HTERT RPE-1 (cell line): ENCODE data around the gene PNPLA7.
"Not testable (repeated sequence)": the region's sequence is repeated elsewhere in the genome, so short reads cannot be mapped to it uniquely, and the experiment has no call there.

Experiments
- in situ Hi-C: fragments of 300-500 bp; cut with MboI; formaldehyde crosslinking; loops from 4 replicates; pipeline ENCODE4 v1.14.3; 2020; ENCODE audit warnings: low sequenced_read_pairs

PNPLA7 gene

GRCh38 chr9:137516144-137516917, 33.9 kb downstream of the PNPLA7 start:
- in situ Hi-C loops, result no loop called here

- in situ Hi-C loops, result no loop called here
These were observed 34.9 kb downstream of the PNPLA7 start for GRCh38 chr9:137515338-137515724.

- in situ Hi-C loops, result no loop called here
These were observed 35.4 kb downstream of the PNPLA7 start for GRCh38 chr9:137514691-137515337.

GRCh38 chr9:137513801-137514570, 36.2 kb downstream of the PNPLA7 start:
- in situ Hi-C loops, result not testable (repeated sequence)

GRCh38 chr9:137513136-137513535, 37.1 kb downstream of the PNPLA7 start:
- in situ Hi-C loops, result not testable (repeated sequence)

- in situ Hi-C loops, result no loop called here
These were observed 38.3 kb downstream of the PNPLA7 start for GRCh38 chr9:137511758-137512463.

- in situ Hi-C loops, result not testable (repeated sequence)
These were observed 39.1 kb downstream of the PNPLA7 start for GRCh38 chr9:137511126-137511525.

GRCh38 chr9:137509198-137509597, 41.0 kb downstream of the PNPLA7 start:
- in situ Hi-C loops, result no loop called here

GRCh38 chr9:137506702-137507171, 43.5 kb downstream of the PNPLA7 start:
- in situ Hi-C loops, result no loop called here

GRCh38 chr9:137506274-137506673, 43.9 kb downstream of the PNPLA7 start:
- in situ Hi-C loops, result no loop called here

- in situ Hi-C loops, result no loop called here
These were observed 44.6 kb downstream of the PNPLA7 start for GRCh38 chr9:137505421-137506140.

GRCh38 chr9:137504432-137504777, 45.8 kb downstream of the PNPLA7 start:
- in situ Hi-C loops, result no loop called here

- in situ Hi-C loops, result no loop called here
These were observed 47.9 kb downstream of the PNPLA7 start for GRCh38 chr9:137502008-137502911.

GRCh38 chr9:137501457-137501856, 48.7 kb downstream of the PNPLA7 start:
- in situ Hi-C loops, result no loop called here

- in situ Hi-C loops, result no loop called here
These were observed 49.4 kb downstream of the PNPLA7 start for GRCh38 chr9:137500666-137501397.

- in situ Hi-C loops, result no loop called here
These were observed 50.1 kb downstream of the PNPLA7 start for GRCh38 chr9:137499858-137500661.

- in situ Hi-C loops, result no loop called here
These were observed 50.8 kb downstream of the PNPLA7 start for GRCh38 chr9:137499416-137499815.

- in situ Hi-C loops, result no loop called here
These were observed 51.5 kb downstream of the PNPLA7 start for GRCh38 chr9:137498720-137499150.
